H1 (cell line): Measurements from ENCODE around the gene CAMTA1. TPM values are rescaled to one million over a fixed set of nuclear protein-coding genes. Genes with fewer than 3 reads are reported as not detected.

Source experiments
- CTCF ChIA-PET: fragments of 300-600 bp; sonication (Branson Sonifier 250); formaldehyde crosslinking; loops from one replicate; lab custom pipeline; 2021; ENCODE audit not compliant: partially characterized antibody; lab: Charles Lee
- POLR2A ChIA-PET: fragments of 300-600 bp; sonication (Branson Sonifier 250); formaldehyde crosslinking; loops from one replicate; lab custom pipeline; 2021; ENCODE audit warnings: inconsistent platforms; ENCODE audit not compliant: partially characterized antibody; lab: Charles Lee
- DNase-seq, 2 experiments: peaks; one replicate each; pipeline versions ENCODE4 v3.0.0 to v3.0.0-alpha.2; 2010 to 2022; ENCODE audit warnings: low spot score in 2 of 2, low read depth in 1 of 2, mixed read lengths in 1 of 2
- FAIRE-seq: peaks from 2 replicates; lab custom pipeline; 2011; peaks lifted over from hg19 to GRCh38; lab: Jason Lieb, UNC
- H2AFZ ChIP-seq: 2 replicates; pipeline ENCODE4 v1.8.1; 2012; ENCODE audit warnings: low read length, inconsistent platforms
- H2AK5ac ChIP-seq: 2 replicates; pipeline ENCODE4 v1.6.1; 2013; ENCODE audit warnings: low read depth, low read length
- H2BK120ac ChIP-seq: replicated peaks from 2 replicates; pipeline ENCODE3; 2013; ENCODE audit warnings: low read depth, low read length, inconsistent platforms
- H2BK12ac ChIP-seq: 2 replicates; pipeline ENCODE4 v1.6.1; 2013; ENCODE audit warnings: low read depth, low read length
- H2BK15ac ChIP-seq: 2 replicates; pipeline ENCODE4 v1.6.1; 2013; ENCODE audit warnings: low read length
- H2BK20ac ChIP-seq: 2 replicates; pipeline ENCODE4 v1.6.1; 2013; ENCODE audit warnings: low read length
- H2BK5ac ChIP-seq: 2 replicates; pipeline ENCODE4 v1.6.1; 2013; ENCODE audit warnings: low read depth, low read length
- H3K14ac ChIP-seq: 2 replicates; pipeline ENCODE4 v1.6.1; 2013; ENCODE audit warnings: inconsistent platforms; ENCODE audit not compliant: insufficient read length
- H3K18ac ChIP-seq: 2 replicates; pipeline ENCODE4 v1.6.1; 2013; ENCODE audit warnings: low read length; ENCODE audit errors: extremely low read depth
- H3K23ac ChIP-seq: 2 replicates; pipeline ENCODE4 v1.6.1; 2013; ENCODE audit warnings: inconsistent platforms; ENCODE audit not compliant: insufficient read length
- H3K23me2 ChIP-seq: 2 replicates; pipeline ENCODE4 v1.6.1; 2013; ENCODE audit warnings: low read depth, low read length
- H3K27ac ChIP-seq: 2 replicates; pipeline ENCODE4 v1.6.1; 2011; ENCODE audit warnings: low read depth, low read length, inconsistent platforms
- H3K27me3 ChIP-seq, 4 experiments: replicated peaks in 1 of 4; 1 replicate in 1 of 4; 2 replicates in 3 of 4; pipeline versions ENCODE4 v1.6.1 to v1.8.1; 2011 to 2013; ENCODE audit warnings: low read length in 3 of 4, mild to moderate bottlenecking in 3 of 4, inconsistent platforms in 2 of 4, mixed read lengths in 2 of 4, moderate library complexity in 1 of 4; ENCODE audit not compliant: control insufficient read depth in 3 of 4, insufficient read depth in 3 of 4; ENCODE audit errors: extremely low read depth in 1 of 4
- H3K36me3 ChIP-seq, 4 experiments: 2 replicates each; pipeline versions ENCODE4 v1.6.1 to v1.8.1; 2011 to 2013; ENCODE audit warnings: mild to moderate bottlenecking in 4 of 4, low read length in 3 of 4, moderate library complexity in 2 of 4, control low read depth in 1 of 4, inconsistent platforms in 1 of 4; ENCODE audit not compliant: insufficient read depth in 4 of 4, control insufficient read depth in 2 of 4
- H3K4ac ChIP-seq: replicated peaks from 2 replicates; pipeline ENCODE3; 2013; ENCODE audit warnings: low read length, low read depth, mixed read lengths, inconsistent platforms; ENCODE audit not compliant: insufficient read length
- H3K4me1 ChIP-seq, 4 experiments: replicated peaks in 1 of 4; 1 replicate in 1 of 4; 2 replicates in 3 of 4; pipeline versions ENCODE4 v1.6.1 to v1.8.1; 2011 to 2013; ENCODE audit warnings: low read length in 3 of 4, inconsistent platforms in 2 of 4, mixed read lengths in 1 of 4; ENCODE audit not compliant: insufficient read depth in 4 of 4, control insufficient read depth in 3 of 4
- H3K4me2 ChIP-seq, 2 experiments: 2 replicates each; pipeline versions ENCODE4 v1.6.1 to v1.8.1; 2011 to 2013; ENCODE audit warnings: low read depth in 2 of 2, low read length in 2 of 2, control low read depth in 1 of 2, inconsistent platforms in 1 of 2, mild to moderate bottlenecking in 1 of 2; ENCODE audit not compliant: insufficient read depth in 1 of 2
- H3K4me3 ChIP-seq, 4 experiments: fragments of 200-600, 300-600 bp in 1 of 4; sonication (generic), shearing (Covaris generic), sonication (Bioruptor Twin) in 1 of 4; 2 replicates each; pipeline versions ENCODE4 v1.5.1 to v1.8.1; 2011 to 2016; ENCODE audit warnings: low read length in 4 of 4, low read depth in 3 of 4, control low read depth in 2 of 4, inconsistent platforms in 2 of 4, mild to moderate bottlenecking in 2 of 4, mixed read lengths in 1 of 4, moderate library complexity in 1 of 4; ENCODE audit not compliant: insufficient read depth in 2 of 4; ENCODE audit errors: extremely low read depth in 1 of 4
- H3K56ac ChIP-seq: replicated peaks from 2 replicates; pipeline ENCODE3; 2013; ENCODE audit warnings: low read depth, mild to moderate bottlenecking, mixed read lengths, low read length, inconsistent platforms; ENCODE audit not compliant: insufficient read length
- H3K79me1 ChIP-seq: 2 replicates; pipeline ENCODE4 v1.6.1; 2013; ENCODE audit warnings: low read depth, low read length, control low read depth
- H3K79me2 ChIP-seq, 2 experiments: 2 replicates each; pipeline versions ENCODE4 v1.6.1 to v1.8.1; 2012 to 2013; ENCODE audit warnings: low read length in 2 of 2, mild to moderate bottlenecking in 2 of 2, inconsistent platforms in 1 of 2; ENCODE audit not compliant: insufficient read depth in 2 of 2, control insufficient read depth in 1 of 2
- H3K9ac ChIP-seq, 4 experiments: replicated peaks in 1 of 4; 1 replicate in 1 of 4; 2 replicates in 3 of 4; pipeline versions ENCODE4 v1.6.1 to v1.8.1; 2011 to 2013; ENCODE audit warnings: low read depth in 3 of 4, low read length in 3 of 4, control low read depth in 2 of 4, mild to moderate bottlenecking in 2 of 4, moderate library complexity in 2 of 4, inconsistent platforms in 1 of 4; ENCODE audit errors: extremely low read depth in 1 of 4
- H3K9me3 ChIP-seq, 2 experiments: 2 replicates each; pipeline versions ENCODE4 v1.6.1 to v1.8.1; 2012 to 2013; ENCODE audit warnings: mild to moderate bottlenecking in 2 of 2, moderate library complexity in 2 of 2, control low read depth in 1 of 2, inconsistent platforms in 1 of 2, low read depth in 1 of 2, low read length in 1 of 2, mixed read lengths in 1 of 2; ENCODE audit not compliant: insufficient read depth in 2 of 2
- H4K20me1 ChIP-seq, 2 experiments: replicated peaks in 1 of 2; 2 replicates each; pipeline versions ENCODE3 to v1.8.1; 2011 to 2013; ENCODE audit warnings: inconsistent platforms in 2 of 2, low read length in 2 of 2, mild to moderate bottlenecking in 1 of 2; ENCODE audit not compliant: insufficient read depth in 2 of 2, control insufficient read depth in 1 of 2
- H4K5ac ChIP-seq: 2 replicates; pipeline ENCODE4 v1.6.1; 2013; ENCODE audit warnings: low read length, low read depth, mixed read lengths, inconsistent platforms; ENCODE audit not compliant: insufficient read length
- H4K8ac ChIP-seq: 2 replicates; pipeline ENCODE4 v1.8.0; 2013; ENCODE audit warnings: mild to moderate bottlenecking, moderate library complexity, low read length, inconsistent platforms; ENCODE audit not compliant: insufficient read depth; ENCODE audit errors: extremely low read depth
- H4K91ac ChIP-seq: replicated peaks from 2 replicates; pipeline ENCODE3; 2013; ENCODE audit warnings: low read length, mixed read lengths, inconsistent platforms; ENCODE audit not compliant: insufficient read length
- BACH1 ChIP-seq: IDR thresholded peaks from 2 replicates; pipeline ENCODE4 v1.6.1; 2012; ENCODE audit warnings: low read length, improper control_type of control experiment
- EZH2 ChIP-seq: fragments of 200-600 bp; sonication (generic); IDR thresholded peaks from 2 replicates; pipeline ENCODE4 v1.7.1; 2012; ENCODE audit warnings: low read depth, mild to moderate bottlenecking, moderate library complexity, low read length, inconsistent platforms; ENCODE audit not compliant: severe bottlenecking
- FOSL1 ChIP-seq: IDR thresholded peaks from 2 replicates; pipeline ENCODE4 v1.6.1; 2011; ENCODE audit warnings: mild to moderate bottlenecking, low read depth, low read length, moderate library complexity; ENCODE audit not compliant: insufficient read depth
- SIRT6 ChIP-seq: IDR thresholded peaks from one replicate; pipeline ENCODE4 v1.7.1; 2012; ENCODE audit warnings: low read length, inconsistent platforms
- WGBS, 2 experiments: shearing (Covaris generic) in 1 of 2; methylation state at CpG; one replicate each; pipeline versions ENCODE4 v1.1.6 to v1.1.7; 2013 to 2015; ENCODE audit warnings: low lambda C conversion rate in 2 of 2, mixed read lengths in 2 of 2, inconsistent platforms in 1 of 2, low coverage in 1 of 2, missing lambda C conversion rate in 1 of 2; ENCODE audit not compliant: insufficient replicate concordance in 2 of 2, insufficient coverage in 1 of 2, insufficient read length in 1 of 2; ENCODE audit errors: extremely low coverage in 1 of 2, missing lambda C conversion rate in 1 of 2; 5-methylcytosine and 5-hydroxymethylcytosine counted together
- polyA plus RNA-seq, 7 experiments: library from polyadenylated mRNA; depleted of rRNA in 3 of 7; stranded (reverse) in 5 of 7; unstranded in 2 of 7; fragments of >200 nt in 5 of 7; fragments of 200-250 nt in 2 of 7; gene quantifications; 1 replicate in 5 of 7; 2 replicates in 1 of 7; 4 replicates in 1 of 7; pipeline versions ENCODE4 v1.2.1 to v1.2.3, GENCODE V29; 2011 to 2013; ENCODE audit warnings: missing spikeins in 2 of 7, mixed read lengths in 2 of 7
- total RNA-seq: library from RNA; stranded (reverse); fragmentation: NEBNext Ultra II Directional; extraction: Animal tissue kit (Norgen Biotek cat#: 25700); gene quantifications from 2 replicates; pipeline ENCODE4 v1.2.1, GENCODE V29; 2021

Gene CAMTA1
- total and polyA plus RNA-seq, 2 of the 8 experiments (the other 6 are each of a cell fraction or from before 2014, with no cell fraction given) = 65.0 to 119 TPM

DNA sequence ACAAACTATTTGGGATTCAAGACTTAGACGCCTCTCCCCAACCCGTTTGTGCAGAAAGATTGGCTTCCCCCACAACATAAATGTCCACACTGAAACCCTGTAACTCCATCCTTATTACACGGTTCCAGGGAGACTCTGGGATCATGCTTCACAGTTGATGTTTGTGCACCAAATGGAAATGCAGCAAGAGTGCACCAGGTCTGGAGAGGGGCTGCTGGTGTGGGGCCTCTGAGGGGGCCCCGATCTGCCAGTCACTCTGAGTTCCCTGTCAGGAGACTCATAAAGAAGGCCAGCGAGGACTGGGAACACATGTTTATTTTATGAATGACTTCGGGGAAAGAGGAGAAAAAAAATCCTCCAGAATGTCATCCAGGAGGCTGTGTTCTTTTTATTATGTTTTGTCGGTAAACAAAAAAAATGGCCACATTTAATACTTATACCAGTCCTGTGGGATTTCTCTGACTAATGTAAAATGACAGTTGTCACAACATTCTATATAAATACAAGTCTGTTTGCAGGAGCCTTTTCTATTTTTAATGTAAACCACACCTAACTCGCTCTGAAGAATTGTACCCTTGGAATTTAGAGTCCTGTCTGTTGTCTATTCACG lies 546.8 kb downstream of the CAMTA1 start:
- H3K79me2 ChIP-seq = no peaks in the 10 kb centered on the region
- H2BK15ac ChIP-seq = no peak overlapping the region
- ChIA-PET CTCF (interaction anchor here (1.0 to 1.2 kb wide), 2 partner anchors 14 kb away, joined by 3 to 5 read pairs; no protein-coding TSS in a partner anchor), POLR2A (no interaction called here)
- H3K9ac ChIP-seq = no peak overlapping the region
- TF ChIP-seq BACH1 = no peak
- TF ChIP-seq FOSL1 = no peak
- TF ChIP-seq SIRT6 = no peak
- no peak for TF ChIP-seq EZH2
- H3K56ac ChIP-seq = no peak overlapping the region
- H3K4ac ChIP-seq = no peak overlapping the region
- H2BK12ac ChIP-seq = no peak overlapping the region
- no peaks in the 10 kb centered on the region; a peak in 1 of 4 replicates for H3K9me3 ChIP-seq
- no peak overlapping the region for H3K4me3 ChIP-seq
- peaks cover 2 to 8% (median 4%) of the 10 kb centered on the region in 4 experiments; a peak in 4 of 7 replicates for H3K4me1 ChIP-seq
- DNase-seq = no peak
- WGBS, 2 experiments = 89% methylated on average over 9 of the region's 9 CpGs; no CpG with 5 or more reads in 1 of the 2 experiments
- H3K27me3 ChIP-seq = no peaks in the 10 kb centered on the region
- H4K91ac ChIP-seq = no peak overlapping the region
- H3K23ac ChIP-seq = no peak overlapping the region
- FAIRE-seq = no peak
- no peaks in the 10 kb centered on the region for H3K36me3 ChIP-seq
- no peak overlapping the region; the same call in 1 of the 2 replicates for H4K8ac ChIP-seq
- no peak overlapping the region for H2BK120ac ChIP-seq
- H3K18ac ChIP-seq = no peak overlapping the region
- H3K4me2 ChIP-seq = no peak overlapping the region
- H4K5ac ChIP-seq = no peak overlapping the region
- no peaks in the 10 kb centered on the region for H4K20me1 ChIP-seq
- H2AK5ac ChIP-seq = no peak overlapping the region
- H3K14ac ChIP-seq = no peak overlapping the region
- no peak overlapping the region for H2BK5ac ChIP-seq
- no peak overlapping the region for H2BK20ac ChIP-seq
- no peak overlapping the region for H3K27ac ChIP-seq
- no peaks in the 10 kb centered on the region for H3K23me2 ChIP-seq
- H3K79me1 ChIP-seq = no peaks in the 10 kb centered on the region; the same call in 1 of the 2 replicates
- no peak overlapping the region for H2AFZ ChIP-seq
